GM19023 (cell line): Measurements from ENCODE around the gene CLRN1.

ENCODE experiments used
- ATAC-seq: cut with Tn5 transposase; IDR thresholded peaks from one replicate; pipeline ENCODE4 v1.9.1; 2021; ENCODE audit warnings: mild to moderate bottlenecking, moderate library complexity; ENCODE audit not compliant: unreplicated experiment

Gene CLRN1

DNA sequence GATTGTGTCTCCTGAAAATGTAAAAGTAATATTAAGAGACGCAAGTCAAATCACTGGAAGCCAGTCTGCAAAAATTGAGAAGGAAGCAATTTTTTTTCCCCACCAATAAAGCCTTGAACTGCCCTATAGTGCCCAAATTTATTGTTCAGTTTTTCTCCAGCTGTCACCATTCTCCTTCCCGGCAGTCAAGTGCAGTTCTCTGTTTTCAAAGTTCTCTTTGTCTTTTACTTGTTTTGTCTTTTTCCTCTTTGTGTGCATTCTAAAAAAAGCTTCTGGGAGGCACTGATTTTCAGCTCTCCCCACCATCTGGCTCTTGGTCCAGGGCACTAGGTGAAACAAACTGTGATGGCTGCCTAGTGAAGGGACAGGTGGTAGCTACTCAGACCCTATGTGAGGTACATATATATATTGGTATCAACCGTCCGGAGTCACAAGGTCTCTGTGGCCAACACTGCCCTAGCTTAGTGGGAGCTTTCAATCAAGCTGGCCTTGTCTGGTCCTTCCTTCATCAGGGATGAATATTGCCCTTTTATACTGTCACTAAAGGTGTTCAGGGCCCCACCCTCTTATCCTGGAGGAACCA is 6.1 kb upstream of the CLRN1 start:
- no peak for ATAC-seq

DNA sequence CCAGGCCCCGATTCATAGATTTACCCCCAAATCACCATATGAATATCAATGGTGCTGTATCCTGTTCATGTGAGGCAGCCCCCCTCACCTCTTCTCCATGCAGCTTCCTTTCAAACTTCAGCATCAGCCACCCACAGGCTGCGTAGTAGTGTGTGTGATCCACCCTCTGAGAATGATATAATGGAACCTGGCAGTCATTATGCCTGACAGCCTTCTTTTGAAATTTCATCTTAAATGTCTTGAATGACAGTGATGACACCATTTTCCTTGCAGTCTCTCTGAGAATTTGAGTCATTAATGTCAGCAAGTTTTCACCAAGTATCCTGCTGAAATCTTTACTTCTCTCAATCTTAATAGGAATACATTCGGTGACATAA is 3.5 kb upstream of the CLRN1 start:
- no peak for ATAC-seq

DNA sequence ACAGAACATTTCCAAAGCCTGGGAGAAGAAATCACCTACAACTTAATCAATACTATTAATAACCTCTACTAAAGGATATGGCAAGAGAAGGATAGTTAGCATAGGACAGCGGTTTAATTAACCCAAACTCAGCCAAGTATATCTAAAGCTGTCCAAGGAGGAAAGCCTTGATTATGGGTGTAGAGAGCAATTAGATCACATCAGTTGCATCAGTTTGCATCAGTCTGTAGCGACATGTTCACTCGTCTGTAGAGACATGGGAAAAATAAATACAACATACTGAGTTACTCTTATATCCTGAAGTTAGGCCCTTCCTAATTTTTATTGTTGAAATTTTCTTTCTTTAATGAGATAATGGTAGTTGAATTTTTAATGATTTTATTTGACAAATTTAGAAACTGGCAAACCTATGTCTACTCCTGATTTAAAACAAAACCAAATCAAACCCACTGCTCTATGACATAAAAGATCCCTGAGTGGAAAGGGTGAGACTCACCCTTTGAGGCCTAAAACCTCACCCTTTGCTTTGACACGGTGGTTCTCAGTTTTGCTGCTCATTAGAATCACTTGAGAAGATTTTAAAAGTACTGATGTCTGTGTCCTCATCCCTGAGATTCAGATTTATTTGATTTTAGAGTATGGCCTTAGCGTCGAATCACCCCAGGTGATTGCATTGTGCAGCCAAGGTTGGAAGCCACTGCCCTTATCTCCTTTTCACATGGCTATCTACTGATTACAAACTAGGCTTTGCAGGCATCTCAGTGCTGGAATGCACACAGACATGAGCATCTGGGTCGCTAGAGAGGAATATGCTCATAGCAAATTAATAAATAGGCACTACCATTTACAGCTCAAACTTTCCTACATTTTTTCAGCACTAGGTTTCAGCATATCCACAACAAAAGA is 2.8 kb upstream of the CLRN1 start:
- ATAC-seq, result no peak

DNA sequence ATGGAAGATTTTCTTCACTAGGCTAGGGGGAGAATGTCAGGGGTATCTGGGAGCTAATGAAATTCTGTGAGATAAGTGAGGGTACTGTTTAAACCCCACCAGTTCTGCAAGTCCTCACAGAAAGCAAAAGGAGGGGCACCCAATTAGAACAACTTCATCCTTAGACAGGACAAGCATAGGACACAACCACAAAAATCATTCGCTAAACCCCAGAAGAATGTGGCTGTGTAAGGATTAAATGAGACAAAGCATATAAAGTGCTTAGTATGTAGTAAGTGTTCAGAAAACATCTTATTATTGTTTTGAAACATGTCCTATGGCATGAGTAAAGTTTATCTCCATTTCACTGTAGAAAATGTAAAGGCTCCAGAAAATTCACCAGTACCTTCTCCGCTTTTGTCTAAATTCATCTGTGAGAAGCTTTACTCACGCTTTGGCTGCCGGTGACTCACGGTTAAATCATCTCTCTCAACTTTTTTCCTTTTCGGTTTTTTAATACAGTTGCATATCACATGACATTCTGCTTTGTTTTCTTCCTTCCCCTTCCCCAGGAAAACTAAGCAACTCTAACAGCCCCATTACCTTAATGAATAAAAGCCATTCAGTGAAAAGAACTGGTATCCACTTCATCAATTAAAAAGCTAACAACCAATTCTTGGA is 1.7 kb downstream of the CLRN1 start:
- no peak for ATAC-seq

DNA sequence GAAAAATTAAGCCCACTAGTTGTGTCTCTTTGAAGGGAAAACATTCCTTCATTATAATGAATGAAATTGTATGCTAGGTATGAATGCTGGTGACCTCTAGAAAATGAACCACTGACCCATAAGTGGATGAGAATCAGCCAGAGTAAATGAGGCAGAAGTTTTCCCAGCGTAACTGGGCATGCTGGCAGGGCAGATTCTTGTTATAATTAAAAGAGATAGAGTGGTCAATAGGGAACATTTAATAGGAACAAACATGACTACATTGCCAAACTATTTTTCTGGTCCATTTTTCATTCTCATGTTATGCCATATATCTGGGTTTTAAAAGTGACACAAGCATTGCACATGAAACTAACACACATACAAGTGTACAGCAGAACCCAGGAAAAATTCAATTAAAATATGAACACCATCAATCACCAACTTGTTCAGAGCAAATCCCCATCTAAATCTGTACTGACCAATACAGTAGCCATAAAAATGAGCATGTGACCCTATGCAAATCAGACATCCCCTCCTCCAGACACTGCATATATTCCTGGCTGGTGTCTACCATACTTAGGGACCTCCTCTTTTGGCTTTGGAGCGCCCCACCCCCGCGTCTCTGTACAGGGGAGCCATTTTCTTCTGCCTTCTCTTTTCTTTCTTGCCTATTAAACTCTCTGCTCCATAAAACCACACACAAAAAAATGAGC is 4.0 kb downstream of the CLRN1 start:
- no peak for ATAC-seq

DNA sequence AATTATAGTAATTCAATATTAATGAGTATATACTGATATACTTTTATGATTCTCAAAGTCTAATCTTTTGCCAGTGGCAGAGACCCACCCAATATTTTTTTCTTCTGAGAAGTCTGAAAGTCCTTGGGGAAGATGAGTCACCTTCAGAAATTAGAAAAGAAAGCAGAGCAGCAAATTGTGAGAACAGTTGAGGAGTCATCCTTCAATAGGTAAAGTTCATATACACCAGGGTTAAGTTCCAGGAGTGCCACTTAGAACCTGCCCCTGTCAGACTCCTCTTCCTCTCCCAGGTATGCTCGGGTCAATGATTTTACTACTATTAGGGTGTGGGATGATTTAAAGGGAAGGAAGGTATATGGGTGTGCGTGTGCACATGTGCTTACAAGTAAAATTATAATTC is 7.1 kb downstream of the CLRN1 start:
- no peak for ATAC-seq

DNA sequence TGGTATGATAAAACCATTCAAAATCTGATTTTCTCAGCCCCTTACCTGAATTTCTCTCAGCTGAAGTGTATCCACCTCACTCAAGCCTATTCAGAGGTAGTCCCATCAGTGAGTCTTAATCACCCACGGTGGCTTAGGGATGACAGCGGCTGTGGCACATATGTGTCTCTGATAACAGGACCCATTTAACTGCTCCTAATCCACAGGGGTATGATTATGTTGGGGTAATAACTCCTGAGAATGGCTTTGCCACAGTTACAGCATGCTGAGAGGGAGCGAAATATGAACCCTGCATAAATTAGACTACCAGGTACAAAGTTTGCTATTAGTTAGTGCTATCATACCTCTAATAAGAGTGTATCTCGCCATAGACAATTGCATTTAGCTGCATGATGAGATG is 10.6 kb downstream of the CLRN1 start:
- ATAC-seq, result no peak

DNA sequence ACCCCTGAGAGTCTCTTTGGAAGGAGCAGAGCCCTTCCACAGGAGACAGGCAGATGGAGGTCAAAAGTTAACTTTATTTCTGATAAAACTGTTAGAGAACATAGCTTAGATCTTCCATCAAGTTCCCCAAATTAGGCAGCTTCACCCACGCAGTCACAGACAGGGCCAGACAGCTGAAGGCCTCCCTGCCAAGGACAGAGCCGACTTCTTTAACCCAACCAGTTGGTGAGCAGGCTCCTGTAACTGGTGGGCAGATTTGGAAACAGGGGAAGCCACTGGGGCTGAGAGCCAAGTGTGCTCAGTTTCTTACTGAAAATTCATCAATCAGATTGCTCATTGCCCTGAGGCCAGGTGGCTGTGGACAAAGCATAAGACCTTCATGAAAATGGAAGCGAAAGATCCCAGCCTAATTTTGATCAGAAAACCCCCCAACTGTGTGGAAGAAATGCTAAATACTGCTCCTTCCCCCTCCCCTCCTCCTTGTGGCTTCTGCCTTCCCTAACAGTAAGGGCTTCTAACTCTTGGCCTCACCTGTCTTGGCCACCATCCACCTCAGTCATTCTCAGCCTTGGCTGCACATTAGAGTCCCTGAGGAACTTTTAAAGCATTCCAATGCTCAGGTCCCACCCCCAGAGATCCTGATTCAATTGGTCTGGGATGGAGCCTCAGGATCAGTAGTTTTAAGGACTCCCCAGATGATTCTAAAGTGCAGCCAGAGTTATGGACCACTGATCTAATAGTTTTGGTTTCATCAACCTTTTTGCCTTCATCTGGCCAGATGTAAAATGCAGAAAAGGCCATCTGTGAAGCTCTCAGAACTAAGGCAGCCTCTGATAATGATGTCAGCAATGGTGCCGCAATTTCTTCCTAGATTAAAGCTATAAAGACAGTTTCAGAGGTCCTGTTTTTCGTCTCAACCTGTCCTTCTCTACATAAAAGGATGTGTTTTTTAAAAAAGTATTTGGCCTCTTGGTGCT is 11.5 kb downstream of the CLRN1 start:
- ATAC-seq, result no peak

DNA sequence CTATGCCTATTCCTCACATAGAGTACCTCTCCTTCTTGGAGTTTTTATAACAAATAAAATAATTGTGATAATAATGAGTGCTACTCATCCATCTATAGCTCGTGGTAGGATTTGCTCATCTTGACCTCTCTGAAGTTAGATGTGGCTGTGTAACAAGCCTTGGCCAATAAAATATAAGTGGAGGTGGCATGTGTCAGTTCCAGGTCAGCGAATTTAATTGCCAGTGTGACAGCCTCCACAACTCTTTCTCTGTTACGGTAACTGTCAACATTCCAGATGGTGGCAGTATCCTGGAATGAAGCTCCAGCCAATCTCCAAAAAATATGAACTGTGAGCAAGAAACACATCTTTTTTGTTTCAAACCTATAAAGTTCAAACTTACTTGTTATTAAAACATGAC is 13.8 kb downstream of the CLRN1 start:
- no peak for ATAC-seq

DNA sequence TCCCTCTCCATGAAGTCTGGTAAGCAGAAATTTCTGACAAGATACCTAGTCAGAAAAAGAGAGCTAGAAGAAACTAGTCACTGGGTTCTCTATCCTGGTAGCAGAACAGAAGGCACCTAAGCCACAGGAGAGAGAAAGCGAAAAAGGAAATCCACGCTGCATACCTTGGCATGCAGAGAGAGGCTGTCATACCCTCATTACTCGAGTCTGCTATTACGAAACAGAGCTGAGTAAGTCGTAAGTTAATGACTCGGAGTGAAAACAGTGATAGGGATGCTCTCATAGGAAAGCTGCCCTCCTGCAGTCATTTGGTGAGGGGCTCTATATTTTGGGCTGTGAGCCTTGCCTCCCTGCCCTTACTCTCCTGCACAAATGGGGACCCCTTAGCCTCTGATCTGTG is 16.2 kb downstream of the CLRN1 start:
- ATAC-seq, result no peak

DNA sequence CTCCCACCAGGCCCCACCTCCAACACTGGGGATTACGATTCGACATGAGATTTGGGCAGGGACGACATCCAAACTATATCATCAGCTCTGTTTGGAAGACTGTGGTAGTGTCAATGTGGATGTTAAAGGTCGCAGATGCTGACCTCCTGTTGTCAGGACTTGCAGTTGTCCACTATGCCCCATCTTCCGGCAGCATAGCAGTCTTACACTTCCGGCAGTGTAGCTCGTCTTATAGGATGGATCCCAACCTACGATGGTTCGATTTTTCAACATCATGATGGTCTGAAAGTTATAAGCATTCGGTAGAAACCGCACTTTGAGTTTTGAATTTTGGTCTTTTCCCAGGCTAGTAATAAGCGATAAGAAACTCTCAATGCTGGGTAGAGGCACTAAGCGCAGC is 20.6 kb downstream of the CLRN1 start:
- no peak for ATAC-seq

DNA sequence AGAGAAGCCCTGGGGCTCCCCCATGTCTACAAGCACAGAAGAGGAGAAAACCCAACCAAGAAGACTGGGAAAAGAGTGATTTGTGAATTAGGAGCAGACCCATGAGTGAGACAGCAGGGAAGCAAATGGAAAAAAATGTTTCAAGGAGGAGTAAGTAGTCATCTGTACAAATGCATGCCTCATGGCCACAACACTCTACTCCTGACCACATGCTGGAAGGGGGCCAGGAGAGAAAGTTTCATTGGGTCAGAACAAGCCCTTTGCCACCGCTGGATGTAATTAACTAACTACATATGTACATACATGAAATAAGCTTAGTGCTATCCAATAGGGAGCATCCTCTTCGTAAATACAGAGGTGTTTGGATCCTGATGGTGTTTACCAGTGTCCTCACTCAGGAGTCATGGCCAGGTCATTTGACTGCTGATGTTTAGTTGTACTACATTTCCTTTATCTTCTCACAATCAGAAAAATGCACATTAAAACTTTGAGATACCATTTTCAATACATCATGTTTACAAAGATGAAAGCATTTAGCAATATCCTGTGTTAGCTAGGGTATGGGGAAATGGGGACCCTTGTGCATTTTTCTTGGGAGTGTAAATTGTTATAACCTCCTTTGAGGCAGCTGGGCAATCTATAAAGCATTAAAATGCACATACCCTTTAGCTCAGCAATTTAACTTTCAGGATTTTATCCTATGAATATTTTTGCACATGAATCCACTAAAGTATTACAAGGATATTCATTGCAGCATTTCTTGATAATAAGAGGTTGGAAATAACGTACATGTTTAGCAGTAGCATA is 27.1 kb downstream of the CLRN1 start:
- ATAC-seq, result no peak

DNA sequence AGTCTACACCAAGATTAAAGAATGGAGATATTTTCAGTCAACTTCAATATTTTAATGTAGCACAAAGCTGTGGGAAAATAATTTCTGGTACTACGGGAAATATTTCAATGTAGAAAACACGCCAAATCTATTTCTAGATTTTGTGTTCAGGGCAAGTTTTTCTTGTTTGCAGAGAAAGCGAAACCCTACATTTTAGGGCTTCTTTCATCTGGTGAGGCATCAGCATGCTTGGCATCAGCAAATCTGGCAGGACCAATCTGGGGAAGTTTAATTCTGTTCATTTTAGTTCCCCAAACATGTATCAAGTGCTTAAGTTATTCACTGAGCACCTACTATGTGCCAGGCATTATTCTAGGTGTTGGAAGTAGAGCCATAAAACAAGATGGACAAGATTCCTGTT is 30.3 kb downstream of the CLRN1 start:
- ATAC-seq, result no peak

DNA sequence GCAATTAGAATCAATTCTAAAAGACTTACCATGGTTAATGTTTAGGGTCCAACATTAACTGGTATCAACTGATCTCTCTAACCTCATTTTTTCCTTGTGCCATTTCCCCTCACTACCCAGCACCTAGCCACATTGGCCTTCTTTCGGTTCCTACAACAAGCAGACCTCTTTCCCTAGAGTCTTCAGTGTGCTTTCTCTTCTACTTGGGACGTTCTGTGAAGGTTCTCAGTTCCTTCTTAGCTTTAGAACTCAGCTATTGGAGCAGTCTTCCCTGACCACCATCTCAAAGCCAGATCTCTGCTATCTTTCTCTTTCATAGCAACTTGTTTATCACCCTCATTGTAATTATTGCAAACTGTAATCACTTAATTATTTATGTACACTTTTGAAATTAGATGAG is 35.8 kb downstream of the CLRN1 start:
- ATAC-seq, result no peak

DNA sequence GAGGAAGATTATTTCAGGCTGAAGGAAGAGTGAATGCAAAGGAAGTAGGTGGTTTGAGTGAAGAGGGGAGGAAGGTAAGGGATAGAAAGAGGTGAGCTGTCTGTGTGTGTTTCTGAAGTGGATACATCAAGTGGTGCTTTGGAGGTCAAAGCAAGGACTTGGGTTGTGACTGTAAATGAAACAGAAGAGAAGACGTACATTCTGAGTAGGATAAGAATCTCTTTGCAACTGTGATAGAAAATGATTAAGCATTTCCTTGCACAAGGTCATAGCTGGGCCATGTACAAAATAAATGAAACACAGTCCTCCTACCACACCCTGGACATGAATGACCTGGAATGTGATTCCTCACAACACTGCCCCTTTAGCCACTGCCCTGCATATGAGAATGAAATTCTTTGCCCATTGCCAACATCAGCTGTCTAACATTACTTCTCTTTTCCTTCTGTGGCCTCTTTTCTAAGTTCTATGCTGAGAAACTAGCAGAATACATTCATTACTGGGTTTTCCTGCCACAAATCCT is 39.0 kb downstream of the CLRN1 start:
- ATAC-seq, result no peak

DNA sequence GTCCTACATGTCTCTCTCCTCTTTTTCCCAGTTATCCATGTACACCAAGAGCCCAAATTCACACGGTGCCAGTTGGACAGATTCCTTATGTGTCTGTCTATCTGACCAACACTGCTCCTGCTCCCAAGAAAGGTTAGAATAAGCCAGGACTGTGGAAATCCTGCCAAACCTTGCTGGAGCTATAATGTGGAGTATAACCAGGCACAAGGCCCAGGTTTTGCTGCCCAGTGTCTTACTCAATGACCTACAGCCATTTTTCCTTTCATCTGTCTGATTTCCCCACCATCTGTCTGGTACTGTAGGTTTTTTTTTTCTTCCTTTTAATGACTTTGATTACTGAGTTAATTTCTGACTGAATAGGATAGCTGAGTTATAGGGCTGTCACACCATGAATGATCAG is 40.8 kb downstream of the CLRN1 start:
- no peak for ATAC-seq

DNA sequence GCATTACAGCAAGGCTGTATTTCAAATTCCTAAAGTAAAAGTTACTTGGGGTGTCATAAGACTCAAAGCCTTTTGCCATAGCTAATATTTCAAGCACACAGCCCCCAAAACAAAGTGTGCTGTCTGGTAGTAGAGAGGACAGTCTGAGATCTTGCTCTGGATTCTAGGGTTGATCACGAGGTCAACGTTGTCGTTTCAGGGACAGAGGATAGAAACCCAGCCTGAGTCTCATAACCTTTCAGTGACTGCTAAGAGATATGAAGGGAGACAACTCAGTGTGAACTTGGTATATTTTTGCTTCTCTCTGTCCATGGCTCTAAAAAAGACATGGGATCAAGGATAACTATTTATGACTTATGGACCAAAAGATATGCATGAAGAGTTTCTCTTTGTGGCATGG is 41.7 kb downstream of the CLRN1 start:
- no peak for ATAC-seq

DNA sequence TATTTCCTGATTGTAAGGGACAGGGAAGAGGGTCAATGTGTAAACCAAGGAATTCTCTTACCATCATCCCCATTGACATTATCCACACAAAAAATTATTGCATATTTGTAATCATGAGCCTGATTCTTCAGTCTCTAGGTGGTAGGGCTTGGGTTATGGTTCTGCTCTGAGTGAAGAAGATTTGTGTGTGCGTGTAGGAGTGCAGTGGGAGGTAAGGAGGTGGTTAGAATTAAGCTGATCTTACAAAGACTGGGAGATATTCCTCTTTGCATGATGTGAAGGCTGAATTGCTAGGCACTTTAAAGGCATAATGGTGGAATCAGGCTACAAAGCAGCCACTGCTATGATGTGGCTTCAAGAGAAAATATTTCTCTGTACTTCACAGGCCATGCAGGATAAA is 44.3 kb downstream of the CLRN1 start:
- ATAC-seq, result no peak

DNA sequence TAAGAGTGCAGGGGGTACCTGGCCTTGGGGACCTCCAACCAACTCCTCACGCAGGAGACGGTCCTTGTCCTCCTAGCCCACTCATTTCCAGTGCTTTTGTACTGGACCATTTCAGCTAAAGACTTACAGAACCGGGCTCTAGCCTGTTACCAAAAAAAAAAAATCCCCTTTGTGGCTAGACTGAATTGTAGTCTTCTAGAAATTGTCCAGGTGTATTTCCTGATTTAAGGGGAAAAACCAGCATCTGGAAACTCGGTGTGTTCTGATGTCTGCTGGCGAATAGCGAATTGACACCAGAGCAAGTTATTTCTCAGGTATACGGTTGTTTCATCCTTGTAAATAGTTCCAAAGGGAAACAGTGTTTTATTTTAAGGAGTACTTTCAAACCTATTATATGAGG is 46.2 kb downstream of the CLRN1 start:
- ATAC-seq, result no peak
